NCI-H524 (cell line): Measurements from ENCODE around the gene OPRM1.

Experiments
- DNase-seq, 2 experiments: peaks; one replicate each; lab custom pipeline; 2025; lab: John Stamatoyannopoulos, UW

OPRM1 gene

GRCh38 chr6:154276810-154277628, 238.0 kb downstream of the OPRM1 start:
- DNase-seq = peak; percentile 26 to 64

GRCh38 chr6:154277629-154278017, 238.6 kb downstream of the OPRM1 start:
- DNase-seq = no peak

- no peak for DNase-seq
Measured at GRCh38 chr6:154280521-154280920, 241.5 kb downstream of the OPRM1 start.

GRCh38 chr6:154284313-154284853, 245.3 kb downstream of the OPRM1 start:
- no peak for DNase-seq

- DNase-seq = no peak
Measured at GRCh38 chr6:154285826-154286225, 246.8 kb downstream of the OPRM1 start.

GRCh38 chr6:154289818-154290508, 250.9 kb downstream of the OPRM1 start:
- DNase-seq = peak; percentile 2 to 39

- DNase-seq = no peak
Measured at GRCh38 chr6:154292066-154292465, 253.0 kb downstream of the OPRM1 start.

GRCh38 chr6:154292855-154293519, 253.9 kb downstream of the OPRM1 start:
- DNase-seq = no peak

- no peak for DNase-seq
Measured at GRCh38 chr6:154295733-154296132, 256.7 kb downstream of the OPRM1 start.
